ENCODE data around the gene ZNF292.
"Not testable (repeated sequence)": the region's sequence is repeated elsewhere in the genome, so short reads cannot be mapped to it uniquely, and the experiment has no call there.

- not testable (repeated sequence) for TF ChIP-seq CTCF, POLR2AphosphoS5 (IDR thresholded peaks at IDR 0.05)
Observed at GRCh38 chr6:87301277-87301676, 145.9 kb downstream of the ZNF292 start.

All from sigmoid colon (tissue), 4 donors.